Measurements from ENCODE around the gene PLCXD1.

Gene PLCXD1

DNA sequence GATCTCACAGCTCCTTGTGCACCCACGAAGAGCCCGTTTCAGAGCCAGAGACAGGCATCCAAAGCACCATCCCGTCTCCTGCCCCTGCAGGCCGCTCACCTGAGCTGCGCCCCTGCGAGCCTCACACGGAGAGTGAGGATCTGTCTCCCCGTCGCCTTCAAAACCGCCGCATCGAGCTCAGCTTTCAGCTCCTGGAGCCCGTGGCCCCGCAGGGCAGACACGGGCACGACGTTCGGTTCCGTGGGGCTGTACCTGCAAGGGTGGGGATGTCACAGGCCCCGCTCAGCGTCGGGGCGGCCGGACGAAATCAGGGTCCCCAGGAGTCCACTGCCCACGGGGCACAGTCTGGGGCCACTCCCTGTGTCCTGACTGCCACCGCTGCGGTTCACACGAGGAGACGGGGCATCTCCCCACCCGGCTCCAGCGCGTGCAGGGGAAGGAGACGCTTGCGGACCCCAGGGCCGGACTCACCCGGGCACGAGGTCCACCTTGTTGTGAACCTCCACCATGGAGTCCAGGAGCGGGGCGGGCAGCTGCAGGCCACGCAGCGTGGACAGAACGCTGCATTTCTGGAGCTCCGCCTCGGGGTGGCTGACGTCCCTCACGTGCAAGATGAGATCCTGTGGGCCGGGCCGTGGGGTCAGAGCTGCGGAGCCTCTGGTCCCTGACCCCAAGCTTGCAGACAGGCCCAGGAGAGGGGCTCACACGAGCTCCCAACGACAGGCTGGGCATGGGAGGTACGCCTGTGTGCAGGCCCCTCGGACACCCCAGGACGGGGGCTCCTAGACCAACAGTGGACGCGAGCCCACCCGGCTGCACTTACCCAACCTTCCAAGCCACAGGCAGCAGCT lies 26.3 kb downstream of the PLCXD1 start:
- TF ChIP-seq, protein P1, sequence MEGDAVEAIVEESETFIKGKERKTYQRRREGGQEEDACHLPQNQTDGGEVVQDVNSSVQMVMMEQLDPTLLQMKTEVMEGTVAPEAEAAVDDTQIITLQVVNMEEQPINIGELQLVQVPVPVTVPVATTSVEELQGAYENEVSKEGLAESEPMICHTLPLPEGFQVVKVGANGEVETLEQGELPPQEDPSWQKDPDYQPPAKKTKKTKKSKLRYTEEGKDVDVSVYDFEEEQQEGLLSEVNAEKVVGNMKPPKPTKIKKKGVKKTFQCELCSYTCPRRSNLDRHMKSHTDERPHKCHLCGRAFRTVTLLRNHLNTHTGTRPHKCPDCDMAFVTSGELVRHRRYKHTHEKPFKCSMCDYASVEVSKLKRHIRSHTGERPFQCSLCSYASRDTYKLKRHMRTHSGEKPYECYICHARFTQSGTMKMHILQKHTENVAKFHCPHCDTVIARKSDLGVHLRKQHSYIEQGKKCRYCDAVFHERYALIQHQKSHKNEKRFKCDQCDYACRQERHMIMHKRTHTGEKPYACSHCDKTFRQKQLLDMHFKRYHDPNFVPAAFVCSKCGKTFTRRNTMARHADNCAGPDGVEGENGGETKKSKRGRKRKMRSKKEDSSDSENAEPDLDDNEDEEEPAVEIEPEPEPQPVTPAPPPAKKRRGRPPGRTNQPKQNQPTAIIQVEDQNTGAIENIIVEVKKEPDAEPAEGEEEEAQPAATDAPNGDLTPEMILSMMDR (IDR thresholded peaks at IDR 0.05; ENCODE audit: insufficient read depth, missing control alignments) = no peak
- no peak for FAIRE-seq

DNA sequence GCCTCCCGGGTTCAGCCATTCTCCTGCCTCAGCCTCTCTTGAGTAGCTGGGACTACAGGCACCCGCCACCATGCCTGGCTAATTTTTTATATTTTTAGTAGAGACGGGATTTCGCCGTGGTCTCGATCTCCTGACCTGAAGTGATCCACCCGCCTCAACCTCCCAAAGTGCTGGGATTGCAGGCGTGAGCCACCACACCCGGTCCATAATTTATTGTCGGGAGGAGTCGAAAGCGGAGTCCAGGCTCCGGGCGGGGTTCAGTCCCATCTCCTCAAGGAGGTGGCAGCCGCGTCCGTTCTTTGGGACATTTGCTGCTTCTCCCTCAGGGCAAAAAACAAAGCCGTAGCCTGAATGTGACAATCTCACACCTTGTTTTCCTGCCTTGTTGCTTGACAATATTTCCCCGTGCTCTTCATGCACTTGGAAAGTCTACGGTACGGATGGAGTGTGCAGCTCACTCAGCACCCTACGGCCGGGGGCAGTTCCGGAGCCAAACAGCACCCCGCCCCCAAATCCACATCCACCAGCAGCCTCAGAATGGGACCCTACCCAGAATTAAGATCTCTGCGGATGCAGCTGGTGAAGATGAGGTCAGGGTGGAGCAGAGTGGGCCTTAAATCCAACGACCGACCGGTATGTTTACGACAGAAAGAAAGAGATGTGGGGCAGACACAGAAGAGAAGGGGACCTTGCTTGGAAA lies 27.8 kb downstream of the PLCXD1 start:
- FAIRE-seq (no peak), DNase-seq (ENCODE audit: insufficient read length, low spot score) (no peak)

More for the DNA sequence above, 26.3 kb downstream of the PLCXD1 start:
- DNase-seq (ENCODE audit: insufficient read length, low spot score) = no peak

DNA sequence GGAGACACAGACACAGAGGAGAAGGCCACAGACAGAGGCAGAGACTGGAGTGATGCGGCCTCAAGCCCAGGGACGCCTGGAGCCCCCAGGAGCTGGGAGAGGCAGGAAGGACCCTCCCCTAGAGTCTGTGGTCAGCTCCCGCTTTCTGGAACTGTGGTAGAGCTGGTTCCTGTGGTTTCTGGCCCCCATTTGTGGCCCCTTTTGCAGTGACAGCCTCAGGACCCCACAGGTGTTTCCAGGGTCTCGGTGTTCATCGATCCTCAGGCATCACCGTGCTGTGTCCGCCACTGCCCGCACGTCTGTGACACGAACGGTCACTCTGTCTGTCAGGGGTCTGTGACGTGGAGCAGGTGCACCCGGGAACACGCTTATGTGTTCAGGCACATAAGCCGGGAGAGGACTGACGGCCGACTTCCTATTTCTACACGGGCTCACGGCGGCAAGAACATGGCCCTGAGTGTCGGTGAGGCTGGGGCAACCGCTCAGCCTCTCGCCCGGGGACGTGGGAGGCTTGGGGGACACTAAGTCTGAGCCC lies 29.5 kb downstream of the PLCXD1 start:
- no peak for DNase-seq (ENCODE audit: insufficient read length, low spot score)
- no peak for FAIRE-seq

More for the DNA sequence above, 27.8 kb downstream of the PLCXD1 start:
- TF ChIP-seq, protein P1 (IDR thresholded peaks at IDR 0.05; ENCODE audit: insufficient read depth, missing control alignments) = no peak

DNA sequence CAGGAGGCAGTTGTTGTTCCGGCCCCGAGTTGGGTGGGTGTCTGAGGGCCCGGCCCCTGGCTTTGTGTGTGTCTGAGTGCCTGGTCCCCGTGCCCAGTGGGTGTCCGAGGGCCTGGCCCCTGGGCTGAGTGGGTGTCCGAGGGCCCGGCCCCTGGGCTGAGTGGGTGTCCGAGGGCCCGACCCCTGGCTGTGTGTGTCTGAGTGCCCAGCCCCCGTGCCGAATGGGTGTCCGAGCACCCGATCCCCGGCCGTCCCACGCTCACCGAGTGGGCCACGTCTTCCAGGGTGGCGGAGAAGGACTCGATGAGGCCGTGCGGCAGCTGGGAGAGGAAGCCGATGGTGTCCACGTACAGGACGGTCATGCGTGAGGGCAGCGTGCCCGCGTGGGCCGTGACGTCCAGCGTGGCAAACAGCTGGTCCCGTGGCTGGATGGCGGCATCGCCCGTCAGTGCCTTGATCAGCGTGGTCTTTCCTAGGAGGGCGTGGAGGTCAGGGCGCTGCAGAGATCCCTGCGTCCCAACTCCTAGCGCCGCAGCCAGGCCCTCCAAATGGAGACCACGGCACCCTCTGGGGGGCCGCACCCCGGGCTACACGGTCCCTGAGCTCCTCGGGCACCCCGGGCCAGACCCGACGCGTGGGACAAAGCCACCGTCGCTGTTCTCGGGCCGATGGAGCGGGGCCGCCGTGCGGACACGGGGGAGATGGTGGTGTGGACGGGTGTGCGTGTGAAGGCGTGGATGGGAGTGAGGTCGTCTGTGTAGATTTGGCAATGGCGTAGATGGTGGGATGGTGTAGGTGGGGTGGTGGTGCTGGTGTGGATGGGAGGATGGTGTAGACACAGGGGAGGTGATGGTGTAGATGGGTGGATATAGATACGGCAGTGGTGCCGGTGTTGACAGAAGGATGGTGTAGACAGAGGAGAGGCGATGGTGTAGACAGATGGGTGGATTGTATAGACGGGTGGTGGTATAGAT lies 30.3 kb downstream of the PLCXD1 start:
- FAIRE-seq (no peak), DNase-seq (ENCODE audit: insufficient read length, low spot score) (no peak)
- TF ChIP-seq, protein P1 (IDR thresholded peaks at IDR 0.05; ENCODE audit: insufficient read depth, missing control alignments) = no peak

More for the DNA sequence above, 29.5 kb downstream of the PLCXD1 start:
- TF ChIP-seq, protein P1 (IDR thresholded peaks at IDR 0.05; ENCODE audit: insufficient read depth, missing control alignments) = no peak

DNA sequence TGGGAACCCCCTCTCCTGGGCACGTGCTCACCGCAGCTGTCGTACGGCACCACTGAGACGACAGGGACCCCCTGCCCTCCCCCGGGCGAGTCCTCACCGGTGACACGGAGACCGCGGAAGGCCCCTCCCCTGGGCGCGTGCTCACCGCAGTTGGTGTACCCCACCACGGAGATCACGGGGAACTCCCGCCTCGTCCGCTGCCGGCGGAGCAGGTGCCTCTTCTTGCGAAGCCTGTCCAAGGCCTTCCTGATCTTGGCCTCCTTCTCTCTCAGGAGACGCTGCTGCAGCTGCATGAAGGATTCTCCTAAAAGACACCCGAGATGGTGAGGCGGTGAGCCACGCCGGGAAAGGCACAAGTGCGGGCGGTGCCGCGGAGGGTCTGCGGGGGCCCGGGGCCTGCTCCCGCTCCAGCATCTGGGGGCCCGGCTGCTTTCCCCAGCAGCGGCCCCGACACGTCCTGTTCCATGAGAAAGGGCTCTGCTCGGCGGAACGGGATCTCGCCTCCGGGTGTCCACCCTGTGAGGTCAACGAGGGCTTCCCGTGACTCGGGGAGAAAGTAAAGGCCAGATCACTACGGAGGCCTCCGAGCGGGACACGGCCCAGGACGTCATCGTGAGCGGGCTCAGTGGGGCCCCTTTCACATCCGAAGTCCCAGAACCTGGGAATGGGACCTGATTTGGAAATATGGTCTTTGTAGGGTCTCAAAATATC lies 31.6 kb downstream of the PLCXD1 start:
- DNase-seq (ENCODE audit: insufficient read length, low spot score) (no peak), FAIRE-seq (no peak)
- TF ChIP-seq, protein P1 (IDR thresholded peaks at IDR 0.05; ENCODE audit: insufficient read depth, missing control alignments) = no peak

- no peak for FAIRE-seq
Measured at GRCh38 chrX:313546-313945, 32.4 kb downstream of the PLCXD1 start.

More at GRCh38 chrX:313546-313945, 32.4 kb downstream of the PLCXD1 start:
- TF ChIP-seq, protein P1 (IDR thresholded peaks at IDR 0.05; ENCODE audit: insufficient read depth, missing control alignments) = no peak
- no peak for DNase-seq (ENCODE audit: insufficient read length, low spot score)
